Retinal pigment epithelial cell (primary cell): Measurements from ENCODE around the gene GALNT2.

ENCODE experiments used
- DNase-seq: peaks from one replicate; pipeline ENCODE4 v3.0.0-alpha.2; 2010; ENCODE audit warnings: low read depth
- H3K4me3 ChIP-seq: 2 replicates; pipeline ENCODE4 v1.5.1; 2011; ENCODE audit warnings: mild to moderate bottlenecking, low read length, control low read depth, moderate library complexity
- TF ChIP-seq, protein P1 (sequence below): conservative IDR thresholded peaks from 2 replicates; pipeline ENCODE4 v1.5.1; 2011; ENCODE audit warnings: low read depth, low read length, control low read depth, inconsistent platforms

Gene GALNT2

DNA sequence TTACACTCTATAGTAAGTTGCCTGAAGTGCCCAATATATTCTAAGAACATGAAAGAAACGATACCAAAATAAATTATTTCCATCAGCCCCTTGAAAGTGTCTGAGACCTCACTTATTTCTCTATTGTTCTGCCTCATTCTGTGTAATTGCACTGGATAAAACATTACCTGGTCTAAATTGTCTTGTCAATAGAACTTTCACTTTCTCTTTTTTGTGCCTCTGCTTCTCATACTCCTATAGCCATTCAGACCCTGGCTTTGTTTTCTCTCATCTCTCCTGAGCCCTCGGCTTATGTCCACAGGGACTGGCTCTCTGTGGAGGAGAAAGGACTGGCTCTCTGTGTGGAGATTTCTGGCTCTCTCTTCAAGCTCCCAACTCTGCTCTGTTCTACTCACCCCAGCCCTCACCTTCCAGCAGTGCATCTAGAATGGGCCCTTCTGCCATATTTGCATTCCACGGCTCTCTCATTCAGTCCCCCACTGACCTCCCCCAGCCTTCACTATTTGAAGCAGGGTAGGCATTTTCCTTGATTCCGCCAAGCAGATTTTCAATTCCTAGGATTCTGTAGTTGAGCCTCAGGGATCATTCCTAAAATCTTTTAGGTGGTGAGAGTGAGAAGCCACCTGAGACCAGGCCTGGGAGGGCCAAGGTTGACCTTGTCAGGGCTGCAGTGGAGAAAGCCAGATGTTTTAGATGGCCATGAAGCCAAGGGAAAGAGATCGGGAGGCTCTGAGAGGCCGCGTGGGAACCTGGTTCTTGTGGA, 15.9 kb upstream of the GALNT2 start:
- TF ChIP-seq, protein P1, sequence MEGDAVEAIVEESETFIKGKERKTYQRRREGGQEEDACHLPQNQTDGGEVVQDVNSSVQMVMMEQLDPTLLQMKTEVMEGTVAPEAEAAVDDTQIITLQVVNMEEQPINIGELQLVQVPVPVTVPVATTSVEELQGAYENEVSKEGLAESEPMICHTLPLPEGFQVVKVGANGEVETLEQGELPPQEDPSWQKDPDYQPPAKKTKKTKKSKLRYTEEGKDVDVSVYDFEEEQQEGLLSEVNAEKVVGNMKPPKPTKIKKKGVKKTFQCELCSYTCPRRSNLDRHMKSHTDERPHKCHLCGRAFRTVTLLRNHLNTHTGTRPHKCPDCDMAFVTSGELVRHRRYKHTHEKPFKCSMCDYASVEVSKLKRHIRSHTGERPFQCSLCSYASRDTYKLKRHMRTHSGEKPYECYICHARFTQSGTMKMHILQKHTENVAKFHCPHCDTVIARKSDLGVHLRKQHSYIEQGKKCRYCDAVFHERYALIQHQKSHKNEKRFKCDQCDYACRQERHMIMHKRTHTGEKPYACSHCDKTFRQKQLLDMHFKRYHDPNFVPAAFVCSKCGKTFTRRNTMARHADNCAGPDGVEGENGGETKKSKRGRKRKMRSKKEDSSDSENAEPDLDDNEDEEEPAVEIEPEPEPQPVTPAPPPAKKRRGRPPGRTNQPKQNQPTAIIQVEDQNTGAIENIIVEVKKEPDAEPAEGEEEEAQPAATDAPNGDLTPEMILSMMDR, result no peak
- DNase-seq, result no peak
- H3K4me3 ChIP-seq, result no peak overlapping the region

DNA sequence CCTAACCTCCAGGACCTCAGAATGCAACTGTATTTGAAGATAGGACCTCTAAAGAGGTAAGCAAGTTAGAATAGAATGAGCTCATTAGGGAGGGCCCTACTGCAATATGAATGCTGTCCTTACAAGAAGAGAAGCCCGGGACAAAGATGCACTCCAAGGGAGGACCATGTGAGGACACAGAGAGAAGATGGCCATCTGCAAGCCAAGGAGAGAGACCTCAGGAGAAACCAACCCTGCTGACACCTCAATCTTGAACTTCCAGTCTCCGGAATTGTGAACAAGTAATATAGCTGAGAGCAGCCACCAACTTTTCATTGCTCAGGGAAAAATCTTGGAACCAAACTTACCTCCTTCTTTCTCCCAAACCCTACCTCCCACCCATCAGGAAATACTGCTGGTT, 15.0 kb upstream of the GALNT2 start:
- TF ChIP-seq, protein P1, result no peak
- H3K4me3 ChIP-seq, result no peak overlapping the region
- DNase-seq, result no peak

DNA sequence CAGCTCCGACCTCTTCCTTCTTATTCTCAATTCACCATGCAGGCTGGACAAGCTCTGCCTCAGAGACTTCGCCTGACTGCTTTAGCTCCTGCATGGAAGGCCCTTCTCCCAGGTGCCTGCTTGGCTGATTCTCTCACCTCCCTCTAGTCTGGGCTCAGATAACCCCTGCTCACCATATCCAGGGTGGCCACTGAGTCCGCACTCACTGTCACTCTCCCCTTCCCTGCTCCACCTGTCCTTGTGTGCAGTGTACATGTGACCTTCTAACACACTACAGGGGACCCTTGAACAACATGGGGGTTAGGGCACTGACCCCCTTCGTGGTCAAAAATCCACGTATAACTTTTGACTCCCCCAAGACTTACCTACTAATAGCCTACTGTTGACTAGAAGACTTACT, 14.4 kb upstream of the GALNT2 start:
- no peak for DNase-seq
- no peak overlapping the region for H3K4me3 ChIP-seq
- TF ChIP-seq, protein P1, result no peak

DNA sequence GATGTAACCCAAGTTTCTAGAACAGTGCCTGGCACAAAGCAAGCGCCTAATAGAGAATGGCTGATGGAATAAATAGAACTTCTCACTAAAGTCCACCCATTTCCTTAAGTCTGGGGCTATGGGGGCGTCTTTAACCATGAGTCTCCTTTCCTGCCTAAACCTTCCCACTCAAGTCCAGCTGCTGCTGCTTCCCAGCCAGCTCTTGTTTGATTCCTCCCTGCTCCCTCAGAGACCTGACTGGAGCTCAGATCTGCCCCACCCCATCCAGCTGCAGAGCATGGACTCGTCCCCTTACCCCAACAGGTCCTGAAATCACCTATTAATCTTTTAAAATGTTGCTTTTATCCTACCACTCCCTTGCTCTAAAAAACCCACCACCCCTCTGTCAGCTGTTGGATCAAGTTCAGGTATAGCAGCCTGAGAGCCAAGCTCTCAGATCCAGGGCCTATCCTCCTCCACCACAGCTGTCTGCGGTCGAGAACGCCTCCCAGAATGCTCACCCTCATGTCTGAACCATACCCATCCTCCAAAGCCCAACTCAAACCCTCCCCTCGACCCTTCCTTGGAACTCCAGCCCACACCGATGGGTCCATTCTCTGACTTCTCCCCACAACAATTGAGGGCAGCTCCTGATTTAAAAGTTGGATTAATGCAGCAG, 12.8 kb upstream of the GALNT2 start:
- TF ChIP-seq, protein P1, result no peak
- no peak overlapping the region for H3K4me3 ChIP-seq
- DNase-seq, result no peak

DNA sequence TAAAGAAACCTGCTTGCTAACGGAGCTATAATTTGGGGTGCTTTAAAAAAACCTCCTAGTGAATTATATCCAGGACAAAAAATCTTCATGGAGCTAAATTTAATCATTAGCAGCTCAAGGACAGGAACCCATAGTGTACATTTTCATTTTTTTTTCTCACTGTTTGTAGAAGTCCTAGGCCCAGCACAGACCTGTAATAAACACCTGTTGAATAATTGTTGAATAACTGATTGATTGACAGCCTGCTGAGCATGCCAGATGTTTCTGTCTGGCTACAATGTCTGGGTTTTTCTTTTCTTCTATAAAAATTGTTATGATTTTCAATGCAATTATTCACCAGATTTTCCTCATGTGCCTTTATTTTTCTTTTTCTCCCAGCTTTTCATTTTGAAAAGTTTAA, 10.9 kb upstream of the GALNT2 start:
- H3K4me3 ChIP-seq, result no peak overlapping the region
- DNase-seq, result no peak
- TF ChIP-seq, protein P1, result no peak

DNA sequence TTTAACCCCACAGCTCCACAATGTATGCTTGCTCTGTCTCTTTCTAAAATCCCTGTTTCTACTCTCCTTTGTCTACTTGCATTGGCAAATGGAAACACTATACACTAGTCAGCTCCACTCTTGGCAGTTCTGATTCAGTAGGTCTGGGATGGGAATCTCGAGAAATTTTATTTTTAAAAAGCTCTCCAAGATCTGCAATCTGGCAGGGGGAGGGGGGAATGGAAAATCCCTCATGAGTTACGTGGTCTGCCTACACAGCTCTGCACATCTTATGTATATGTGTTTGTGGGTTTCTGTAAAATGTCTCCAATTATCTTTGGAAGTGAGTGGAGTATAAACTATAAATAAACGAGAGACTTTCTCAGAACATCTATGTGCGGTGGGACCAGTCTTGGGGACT, 9.9 kb upstream of the GALNT2 start:
- DNase-seq, result no peak
- TF ChIP-seq, protein P1, result no peak
- no peak overlapping the region for H3K4me3 ChIP-seq
